Fibroblast of skin of left biceps (primary cell): Measurements from ENCODE around the gene KCP.

ENCODE experiments used
- DNase-seq, 2 experiments: peaks; one replicate each; pipeline ENCODE4 v3.0.0-alpha.2; 2013; ENCODE audit warnings: low read depth in 2 of 2

Gene KCP

DNA sequence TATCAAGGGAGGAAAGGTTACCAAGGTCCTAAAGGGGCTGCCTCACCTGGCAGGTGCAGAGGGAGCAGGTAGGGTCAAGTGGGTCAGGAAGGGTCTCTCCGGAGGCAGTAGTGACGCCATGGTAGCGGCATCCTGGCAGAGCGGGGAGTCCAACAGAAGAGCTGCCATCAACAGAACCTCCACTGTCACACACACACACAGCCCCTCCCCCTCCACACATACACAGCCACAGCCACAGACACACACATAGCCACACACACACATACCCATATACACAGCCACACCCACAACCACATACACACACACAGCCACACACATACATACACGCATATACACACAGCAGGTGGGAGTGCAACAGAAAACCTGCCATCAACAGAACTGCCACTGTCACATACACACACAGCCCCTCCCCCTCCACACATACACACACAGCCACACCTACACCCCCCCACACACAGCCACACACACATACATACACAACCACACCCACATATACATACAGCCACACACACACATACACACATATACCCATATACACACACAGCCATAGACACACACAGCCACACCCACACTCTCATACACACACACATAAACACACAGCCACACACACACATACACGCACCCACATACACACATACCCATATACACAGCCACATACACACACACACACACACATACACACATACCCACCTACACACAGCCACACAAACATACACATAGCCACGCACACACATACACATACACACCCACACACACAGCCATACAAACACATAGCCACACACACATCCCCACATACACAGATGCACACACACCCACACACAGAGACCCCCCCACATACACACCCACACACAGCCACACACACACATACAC is 23.1 kb downstream of the KCP start:
- no peak for DNase-seq

DNA sequence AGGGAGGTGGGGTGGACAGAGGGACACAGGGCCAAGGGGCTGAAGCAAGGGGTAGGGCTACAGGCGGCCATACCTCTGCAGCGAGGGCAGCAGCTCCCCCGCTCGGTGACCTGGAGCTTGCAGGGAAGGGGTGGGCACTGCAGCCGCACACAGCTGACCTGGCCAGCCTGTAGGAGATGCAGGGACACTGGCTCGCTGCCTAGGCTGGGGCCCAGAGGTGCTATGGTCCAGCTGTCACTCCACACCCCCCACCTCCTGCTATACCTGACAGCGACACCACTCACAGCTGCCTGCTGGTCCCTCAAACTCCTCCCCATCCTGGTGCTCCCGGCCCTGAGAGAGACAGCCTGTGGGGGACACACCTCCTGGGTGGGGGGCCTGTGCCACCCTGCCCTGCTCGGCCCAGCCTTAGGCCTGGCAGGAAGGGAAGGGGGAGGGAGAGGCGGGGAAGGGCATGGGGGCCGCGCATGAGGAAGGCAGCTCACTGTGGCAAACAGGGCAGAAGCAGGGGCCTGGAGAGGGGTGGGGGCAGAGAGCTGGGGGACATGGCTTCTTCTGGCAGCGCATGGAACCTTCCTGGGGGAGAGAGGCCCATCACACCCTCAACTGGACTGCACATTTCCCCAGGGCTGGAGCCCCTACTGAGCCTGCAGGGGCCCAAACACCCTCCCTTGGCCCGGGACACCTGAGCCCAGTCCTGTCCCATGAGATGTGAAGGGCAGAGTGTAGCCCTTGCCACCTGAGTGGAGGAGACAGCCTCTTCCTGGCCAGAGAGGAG is 23.9 kb downstream of the KCP start:
- no peak for DNase-seq

DNA sequence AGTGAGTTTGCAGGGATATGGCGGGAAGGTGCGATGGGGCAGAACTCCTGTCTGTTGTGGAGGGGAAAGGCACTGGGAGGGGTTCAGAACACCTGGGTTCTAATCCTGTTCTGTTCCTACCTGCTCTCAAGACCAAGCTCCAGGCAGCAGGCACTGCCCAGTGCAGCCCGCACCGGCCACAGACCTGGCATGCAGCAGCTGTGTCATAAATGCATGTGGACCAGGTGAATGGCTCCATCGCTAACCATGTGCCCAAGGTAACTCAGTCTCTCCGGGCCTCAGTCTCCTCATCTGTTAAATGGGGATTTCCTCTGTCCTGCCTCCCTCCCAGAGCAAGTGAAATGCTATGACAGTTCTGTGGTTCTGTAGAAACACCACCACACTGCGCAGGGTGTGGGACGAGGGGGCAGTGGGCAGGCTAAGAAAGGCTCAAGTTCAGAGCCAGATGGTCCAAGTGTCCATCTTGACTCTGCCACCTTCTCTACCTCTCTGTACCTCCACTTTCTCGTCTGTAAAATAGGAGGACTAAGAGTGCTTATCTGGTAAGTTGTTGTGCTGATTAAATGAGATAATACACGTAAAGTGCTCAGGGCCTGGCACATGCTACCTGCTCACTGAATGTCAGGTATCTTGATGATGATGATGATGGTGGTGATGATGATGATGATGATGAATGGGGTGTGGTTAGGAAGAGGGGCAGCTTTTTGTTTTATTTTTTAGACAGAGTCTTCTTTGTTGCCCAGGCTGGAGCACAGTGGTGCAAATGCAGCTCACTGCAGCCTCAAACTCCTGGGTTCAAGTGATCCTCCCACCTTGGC is 24.9 kb downstream of the KCP start:
- no peak for DNase-seq

DNA sequence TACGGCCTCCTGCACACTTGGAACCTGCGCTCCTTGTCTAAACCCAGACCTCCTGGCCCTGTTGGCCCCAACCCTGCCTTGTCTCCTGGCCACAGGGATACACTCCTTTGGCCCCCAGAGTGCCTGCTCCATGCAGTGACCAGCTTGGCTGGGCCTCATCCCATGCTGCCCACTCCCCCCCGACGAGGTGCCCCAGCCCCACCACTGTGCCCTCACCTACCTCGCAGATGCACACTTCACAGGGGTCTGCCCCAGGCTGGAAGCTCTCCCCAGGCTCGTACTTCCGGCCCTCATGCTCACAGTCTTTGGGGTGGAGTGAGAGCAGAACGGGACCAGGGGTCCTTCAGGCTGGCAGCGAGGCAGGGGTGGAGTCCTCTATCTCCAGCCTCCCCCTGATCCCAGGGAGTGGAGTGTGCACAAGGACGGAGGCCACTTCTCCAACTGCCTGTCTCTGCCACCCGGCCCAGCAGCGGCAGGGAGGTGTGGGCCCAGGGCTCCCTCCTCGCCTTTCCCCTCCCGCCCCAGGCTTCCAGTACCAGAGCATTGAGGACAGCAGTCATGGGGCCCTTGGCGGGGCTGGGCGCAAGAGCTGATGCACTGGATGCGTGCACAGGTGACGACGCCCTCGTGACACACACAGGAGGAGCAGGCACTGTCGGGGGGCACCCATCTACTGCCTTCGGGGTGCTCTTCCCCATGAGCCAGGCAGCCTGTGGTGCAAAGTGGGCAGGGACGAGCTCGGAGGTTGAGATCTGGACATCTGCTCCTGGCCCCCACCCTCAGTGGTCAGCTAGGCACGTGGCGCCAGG is 25.7 kb downstream of the KCP start:
- DNase-seq: no peak

DNA sequence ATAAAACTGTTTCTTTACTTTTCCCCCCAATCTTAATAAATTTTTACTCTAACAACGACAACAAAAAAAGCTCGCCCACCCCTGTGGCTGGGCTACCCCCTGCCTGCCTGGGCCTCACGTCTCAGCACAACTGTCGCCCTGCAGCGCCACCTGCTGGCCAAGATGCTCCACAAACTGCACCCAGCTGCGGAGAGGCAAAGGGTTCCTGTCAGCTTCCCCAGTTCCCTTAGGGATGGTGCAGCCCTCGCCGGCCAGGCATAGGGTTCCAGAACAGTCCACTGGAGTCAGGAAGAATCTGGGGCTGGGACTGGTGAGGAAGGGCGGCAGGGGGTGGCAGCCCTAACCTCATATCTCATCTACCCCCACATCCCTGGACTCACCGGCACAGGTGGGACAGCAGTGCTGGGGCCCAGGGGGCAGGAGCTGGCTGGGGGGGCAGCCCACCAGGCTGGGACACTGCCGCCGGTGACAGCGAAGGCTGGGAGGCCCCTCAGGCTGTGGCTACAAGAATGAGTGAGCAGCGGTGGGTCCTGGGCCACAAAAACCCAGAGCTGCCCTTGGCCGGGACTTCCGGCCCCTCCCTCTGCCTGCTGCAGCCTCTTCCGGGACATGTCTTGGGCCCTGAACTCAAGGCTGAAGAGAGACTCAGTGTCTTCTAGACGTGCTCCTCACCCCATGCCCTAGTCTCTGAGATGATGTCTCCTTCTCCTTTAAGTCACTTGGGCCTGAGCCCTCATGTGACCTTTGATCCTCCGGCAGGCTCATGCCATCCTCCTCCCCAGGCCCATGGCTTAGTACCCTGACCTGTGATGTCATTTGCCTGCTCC is 26.7 kb downstream of the KCP start:
- DNase-seq: peak in 1 of 2 experiments; percentile 12

DNA sequence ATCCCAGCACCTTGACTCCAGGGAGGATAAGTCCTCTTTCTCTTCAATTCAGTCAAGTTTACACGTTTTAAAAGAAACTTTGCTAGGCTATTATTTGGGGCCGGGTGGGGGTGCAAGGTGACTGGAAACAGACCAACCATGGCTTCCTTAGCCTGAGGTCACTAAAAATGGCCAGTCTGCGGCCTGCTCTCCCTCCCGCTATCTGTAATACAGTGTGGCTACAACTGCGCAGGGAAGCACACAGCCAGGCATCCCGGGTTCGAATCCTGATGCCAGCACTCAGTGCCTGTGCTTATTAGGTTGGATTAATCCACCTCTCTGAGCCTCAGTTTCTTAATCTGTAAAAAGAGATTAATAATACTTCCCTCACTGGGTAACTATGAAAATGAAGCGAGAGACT is 28.4 kb downstream of the KCP start:
- no peak for DNase-seq

DNA sequence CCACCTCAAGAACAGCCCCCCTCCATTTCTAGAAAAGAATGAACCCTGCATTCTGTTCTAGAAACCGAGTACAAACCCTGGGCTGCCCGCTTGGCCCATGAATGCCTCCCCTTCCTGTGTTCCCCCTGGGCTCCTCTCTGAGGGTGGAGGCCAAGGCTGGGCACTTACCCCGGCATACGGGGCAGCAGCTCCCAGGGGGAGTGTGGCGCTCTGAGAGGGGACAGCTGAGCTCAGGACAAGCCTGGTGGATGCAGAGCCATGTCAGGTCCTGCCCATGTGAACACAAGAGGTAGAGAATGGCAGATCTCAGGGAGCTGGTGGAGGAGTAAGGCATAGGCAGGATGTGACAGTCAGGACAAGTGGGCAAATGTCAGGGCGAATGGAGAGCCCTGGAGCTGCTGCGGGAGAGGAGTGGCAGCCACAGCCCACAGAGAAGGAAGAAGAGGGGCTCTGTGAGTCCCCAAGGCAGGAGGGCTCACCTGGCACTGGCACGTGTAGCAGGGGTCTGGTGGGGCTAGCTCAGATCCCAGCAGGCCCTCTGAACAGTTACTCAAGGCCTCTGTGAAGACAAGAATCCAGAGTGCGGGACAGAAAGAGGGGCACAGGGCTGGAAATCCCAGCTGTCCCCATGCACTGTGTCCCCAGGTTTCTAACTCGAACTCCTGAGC is 28.9 kb downstream of the KCP start:
- no peak for DNase-seq

DNA sequence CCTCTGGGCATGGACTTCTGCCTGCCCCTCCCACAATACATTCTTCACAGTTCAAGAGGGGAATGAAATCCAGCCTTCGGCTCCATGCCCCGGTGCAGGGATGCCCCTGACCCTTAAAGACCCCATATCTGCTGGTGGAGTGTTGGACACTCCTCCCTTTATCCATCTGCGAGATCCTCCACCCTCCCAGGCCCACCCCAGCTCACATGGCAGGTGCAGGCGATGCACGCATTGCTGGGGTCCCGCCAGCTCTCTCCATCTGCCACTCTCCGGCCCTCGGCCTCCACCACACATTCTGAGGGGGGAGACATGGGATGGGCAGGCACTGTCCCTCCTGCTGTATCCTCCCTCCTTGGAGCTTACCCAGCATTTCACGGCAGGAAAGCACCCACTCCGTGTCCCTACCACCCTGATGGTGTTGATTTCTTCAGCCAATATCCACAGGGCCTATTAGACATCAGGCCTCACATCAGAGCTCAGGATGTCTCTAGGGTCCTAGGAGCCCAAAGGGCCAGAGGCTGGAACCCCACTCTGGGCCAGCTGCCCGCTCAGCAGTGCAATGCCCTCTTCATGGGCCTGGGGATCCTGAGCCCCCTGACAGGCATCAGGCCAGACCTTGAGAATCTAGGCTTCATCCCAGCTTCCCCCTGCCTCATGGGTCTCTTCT is 29.6 kb downstream of the KCP start:
- DNase-seq: no peak

DNA sequence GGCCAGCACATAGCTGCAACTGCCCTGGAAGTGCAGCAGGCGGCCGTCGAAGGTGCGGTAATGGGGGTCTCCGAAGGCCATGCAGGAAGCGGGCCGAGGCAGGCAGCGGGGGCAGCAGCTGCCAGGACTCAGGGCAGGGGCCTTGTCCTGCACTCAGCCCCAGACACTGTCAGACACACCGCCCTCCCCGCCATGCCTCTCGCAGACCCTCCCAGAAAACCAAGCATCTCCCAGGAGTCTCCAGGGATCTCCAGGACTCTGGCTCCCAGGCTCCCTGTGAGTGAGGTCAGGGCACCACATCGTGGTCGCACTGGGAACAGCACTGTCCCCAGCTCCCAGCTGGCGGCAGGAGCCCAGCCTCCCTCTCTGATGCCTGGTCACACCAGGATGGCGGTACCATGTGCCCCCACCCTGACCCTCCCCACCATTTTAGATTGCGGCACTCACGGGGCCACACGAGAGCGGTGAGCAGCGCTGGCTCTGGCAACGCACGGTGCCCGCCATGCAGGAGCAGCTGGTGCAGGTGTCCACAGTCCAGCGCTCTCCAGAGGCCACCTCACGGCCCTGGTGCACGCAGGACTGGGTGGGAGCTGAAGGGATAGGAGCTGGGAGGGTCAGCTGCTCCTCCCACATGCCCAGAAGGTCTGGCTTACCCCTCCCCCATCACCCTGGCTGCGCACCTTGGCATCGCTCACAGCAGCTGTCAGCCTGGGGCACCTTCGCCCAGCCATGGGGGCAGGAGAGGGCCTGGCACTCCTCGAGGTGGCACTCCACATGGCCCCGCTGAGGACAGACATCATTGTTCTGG is 30.4 kb downstream of the KCP start:
- DNase-seq: peak in 1 of 2 experiments; percentile 12

DNA sequence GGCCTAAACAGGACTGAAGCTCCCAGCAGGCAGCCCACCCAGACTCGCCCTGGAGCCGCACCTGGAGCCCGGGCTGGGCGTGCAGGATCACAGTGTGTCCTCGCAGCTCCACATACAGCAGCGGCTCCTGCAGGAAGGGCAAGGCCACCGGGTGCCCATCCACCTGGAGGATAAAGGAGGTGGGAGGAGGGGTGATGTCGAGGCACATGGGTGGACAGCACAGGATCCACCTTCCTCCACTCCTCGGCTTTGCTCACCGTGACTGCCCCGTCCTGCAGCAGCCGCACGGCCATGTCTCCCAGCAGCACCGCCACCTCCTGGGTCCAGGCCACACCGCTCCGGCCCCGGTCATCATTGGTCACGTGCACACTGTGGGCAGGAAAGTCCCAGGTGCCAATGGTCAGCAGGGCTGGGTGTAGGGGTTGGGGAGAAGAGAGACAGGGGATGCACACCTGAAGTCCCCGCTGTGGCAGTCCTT is 31.0 kb downstream of the KCP start:
- no peak for DNase-seq

DNA sequence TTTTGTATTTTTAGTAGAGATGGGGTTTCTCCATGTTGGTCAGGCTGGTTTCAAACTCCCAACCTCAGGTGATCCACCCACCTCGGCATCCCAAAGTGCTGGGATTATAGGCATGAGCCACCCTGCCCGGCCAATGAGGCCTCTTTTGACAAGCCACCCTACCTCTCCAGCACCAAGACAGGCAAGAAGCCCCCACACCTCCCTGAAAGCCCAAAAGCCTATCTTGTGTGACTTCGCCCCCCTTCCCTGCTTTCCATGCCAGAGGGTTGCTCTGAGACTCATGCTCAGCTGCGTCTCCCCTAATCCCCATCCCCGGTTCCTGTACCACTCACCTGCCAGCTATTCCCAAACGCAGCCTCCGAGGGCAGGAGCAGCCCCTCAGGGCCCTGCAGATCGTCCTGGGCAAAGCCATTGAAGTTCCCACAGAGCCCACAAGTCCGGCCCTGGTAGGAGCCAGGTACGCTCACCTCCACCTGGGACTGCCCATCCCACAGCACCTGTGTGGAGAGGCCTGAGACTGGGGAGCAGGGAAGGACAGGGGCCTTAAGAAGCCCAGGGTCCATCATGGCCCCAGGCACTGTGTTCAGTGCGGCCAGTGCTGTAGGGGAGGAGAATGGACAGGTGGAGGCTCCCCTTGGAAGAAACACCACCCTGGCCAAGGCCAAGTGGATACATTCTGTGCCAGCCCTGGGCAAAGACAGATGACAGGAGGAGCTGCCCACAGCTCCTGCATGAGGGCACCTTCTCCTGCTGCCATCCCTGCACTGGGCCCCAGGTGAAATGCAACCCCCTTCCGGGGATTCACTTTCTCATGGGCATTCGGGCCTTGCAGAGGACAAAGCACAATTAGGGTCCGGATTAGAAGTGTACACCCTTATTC is 32.0 kb downstream of the KCP start:
- no peak for DNase-seq

DNA sequence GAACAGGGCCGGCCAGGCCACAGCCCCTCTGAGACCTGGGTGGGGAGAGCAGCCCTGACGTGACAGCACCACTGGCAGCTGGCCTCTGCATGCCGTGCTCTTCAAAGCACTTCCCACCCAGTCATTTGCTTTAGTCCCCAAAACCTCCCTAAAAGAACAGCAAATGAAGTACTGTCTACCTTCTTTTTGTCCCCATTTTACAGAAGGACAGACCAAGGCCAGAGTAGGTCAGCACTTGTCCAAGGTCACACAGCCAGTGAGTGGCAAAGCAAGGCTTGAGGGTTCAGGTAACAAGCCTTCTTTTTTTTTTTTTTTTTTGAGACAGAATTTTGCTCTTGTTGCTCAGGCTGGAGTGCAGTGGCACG is 32.8 kb downstream of the KCP start:
- no peak for DNase-seq

DNA sequence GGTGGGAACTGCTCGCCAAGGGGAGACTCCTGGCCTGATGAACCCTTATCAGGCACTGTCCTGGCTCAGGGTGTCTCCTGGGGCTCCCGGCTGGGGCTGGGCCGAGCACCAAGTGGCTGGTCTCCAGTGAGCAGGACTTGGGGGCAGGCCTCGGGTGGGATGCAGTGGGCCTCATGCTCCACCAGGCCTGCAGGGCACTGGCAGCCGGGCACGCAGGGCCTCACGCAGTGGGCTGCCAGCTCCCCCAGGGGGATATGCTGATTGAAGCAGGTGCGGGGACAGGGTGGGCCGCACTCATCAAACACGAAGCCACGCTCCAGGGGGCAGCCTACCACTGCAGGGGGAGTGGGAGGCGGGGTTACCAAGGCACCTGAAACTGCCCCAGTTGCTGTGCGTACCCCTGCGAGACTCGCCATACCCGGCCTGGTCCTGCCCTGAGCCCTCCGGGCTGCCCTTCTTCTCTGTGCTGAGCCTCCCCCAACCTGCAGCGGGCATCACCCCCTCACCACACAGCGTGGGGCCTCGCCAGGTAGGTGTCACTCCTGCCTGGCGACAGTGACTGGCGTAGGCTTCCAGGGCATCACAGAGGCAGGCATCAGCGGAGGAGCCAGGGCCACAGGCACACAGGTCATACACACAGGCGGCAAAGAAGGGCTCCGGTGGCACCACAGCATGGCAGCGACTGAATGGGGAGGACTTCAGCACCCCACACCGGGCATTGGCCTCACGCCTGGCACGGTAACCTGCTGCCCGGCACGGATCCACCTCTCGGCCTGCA is 33.3 kb downstream of the KCP start:
- no peak for DNase-seq

DNA sequence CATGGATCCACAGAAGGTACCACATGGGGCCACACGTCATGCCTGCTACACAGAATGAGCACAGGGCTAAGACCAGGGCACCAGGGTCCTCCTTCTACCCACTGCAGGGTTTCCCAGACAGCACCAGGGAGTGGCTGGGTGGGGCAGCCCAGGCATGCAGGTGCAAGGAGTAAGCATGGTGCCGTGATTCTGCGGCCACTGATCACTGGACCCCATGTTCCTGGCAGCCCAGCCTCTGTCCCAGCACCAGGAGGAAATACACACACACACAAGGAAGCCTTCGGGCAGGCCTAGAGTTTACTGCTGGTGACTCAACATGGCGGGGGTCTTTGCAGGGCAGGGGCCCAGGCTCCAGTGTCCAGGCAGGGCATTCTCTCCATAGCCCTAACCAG is 33.9 kb downstream of the KCP start:
- no peak for DNase-seq

DNA sequence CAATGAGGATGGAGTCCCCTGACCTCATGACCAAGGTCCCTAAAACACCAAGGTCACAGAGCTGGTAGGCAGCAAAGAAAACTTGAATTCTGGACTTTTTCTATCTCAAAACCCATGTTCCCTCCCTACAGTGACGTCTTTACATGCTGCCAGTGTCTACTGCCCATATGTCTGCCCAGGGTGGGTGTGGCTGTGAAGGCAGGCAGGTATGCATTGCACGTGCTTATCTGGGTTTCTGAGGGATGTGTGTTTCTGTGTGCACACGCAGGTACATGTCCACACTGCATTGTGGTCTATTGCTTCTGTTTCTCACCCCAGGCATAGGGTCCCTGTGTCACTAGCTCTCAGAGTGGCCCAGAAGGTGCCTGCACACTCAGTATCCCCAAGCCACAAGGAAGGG is 34.4 kb downstream of the KCP start:
- no peak for DNase-seq

DNA sequence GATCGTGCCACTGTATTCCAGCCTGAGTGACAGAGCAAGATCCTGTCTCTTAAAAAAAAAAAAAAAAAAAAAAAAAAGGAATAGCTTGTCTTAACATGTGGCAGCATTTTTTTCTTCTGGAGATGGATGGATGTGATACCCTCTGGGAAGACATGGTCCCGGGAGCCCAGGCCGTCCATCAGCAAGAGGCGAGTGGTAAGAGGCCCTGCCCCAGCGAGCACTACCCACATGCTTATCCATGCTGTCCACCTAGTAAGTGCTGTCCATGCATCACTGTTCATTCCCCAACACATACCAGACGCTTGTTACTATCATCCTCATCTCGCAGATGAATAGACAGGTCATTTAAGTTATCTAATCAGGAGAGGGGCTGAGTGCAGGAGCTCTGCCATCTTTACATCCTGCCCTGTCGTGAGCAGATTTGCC is 35.0 kb downstream of the KCP start:
- no peak for DNase-seq
